CD4-positive, alpha-beta T cell (primary cell): ENCODE data around the gene MBOAT1. TPM values are rescaled to one million over a fixed set of nuclear protein-coding genes. Genes with fewer than 3 reads are reported as not detected.

ENCODE experiments used
- ATAC-seq: fragments of 200-7000 bp; cut with Tn5 transposase; one replicate; pipeline ENCODE4 v1.10.0; 2022; ENCODE audit warnings: mild to moderate bottlenecking; ENCODE audit not compliant: poor library complexity
- CTCF ChIA-PET: fragments of 350-600 bp; sonication (Branson Sonifier 250); formaldehyde crosslinking; loops from one replicate; lab custom pipeline; 2021; ENCODE audit warnings: antibody characterized with exemption, inconsistent platforms; lab: Charles Lee
- POLR2A ChIA-PET: fragments of 350-600 bp; sonication (Branson Sonifier 250); formaldehyde crosslinking; loops from one replicate; lab custom pipeline; 2021; ENCODE audit warnings: antibody characterized with exemption, inconsistent platforms; lab: Charles Lee
- DNase-seq, 14 experiments: peaks; one replicate each; pipeline ENCODE4 v3.0.0-alpha.2; 2013 to 2020; ENCODE audit warnings: mixed read lengths in 2 of 14
- H3K27ac ChIP-seq, 2 donors: one replicate each; pipeline versions ENCODE4 v1.5.1 to v1.7.0; 2013; ENCODE audit warnings: low read length in 2 of 2, low read depth in 1 of 2, mild to moderate bottlenecking in 1 of 2
- H3K27me3 ChIP-seq, 2 experiments: 1 replicate in 1 of 2; 2 replicates in 1 of 2; pipeline versions ENCODE4 v1.6.1 to v1.7.0; 2013; ENCODE audit warnings: low read length in 2 of 2, control low read depth in 1 of 2, mild to moderate bottlenecking in 1 of 2, moderate library complexity in 1 of 2; ENCODE audit not compliant: insufficient read depth in 2 of 2, control insufficient read depth in 1 of 2
- H3K36me3 ChIP-seq: one replicate; pipeline ENCODE4 v1.6.1; 2013; ENCODE audit warnings: low read length, control low read depth; ENCODE audit not compliant: insufficient read depth
- H3K4me1 ChIP-seq: one replicate; pipeline ENCODE4 v1.6.1; 2013; ENCODE audit warnings: low read length, control low read depth; ENCODE audit not compliant: insufficient read depth
- H3K4me3 ChIP-seq: one replicate; pipeline ENCODE4 v1.5.1; 2013; ENCODE audit warnings: mild to moderate bottlenecking, low read length, moderate library complexity
- H3K9me3 ChIP-seq, 2 experiments: 1 replicate in 1 of 2; 2 replicates in 1 of 2; pipeline versions ENCODE4 v1.6.1 to v1.7.0; 2013; ENCODE audit warnings: low read length in 2 of 2, mild to moderate bottlenecking in 2 of 2, control low read depth in 1 of 2, moderate library complexity in 1 of 2; ENCODE audit not compliant: control insufficient read depth in 1 of 2, insufficient read depth in 1 of 2
- H3K27ac Mint-ChIP-seq: one replicate; pipeline ENCODE4 v1.8.0; 2020; ENCODE audit warnings: mixed read lengths
- H3K27me3 Mint-ChIP-seq: one replicate; pipeline ENCODE4 v1.8.0; 2021; ENCODE audit warnings: mixed read lengths
- H3K36me3 Mint-ChIP-seq: one replicate; pipeline ENCODE4 v1.8.0; 2021; ENCODE audit warnings: low read depth, mixed read lengths
- H3K4me1 Mint-ChIP-seq: one replicate; pipeline ENCODE4 v1.8.0; 2021; ENCODE audit warnings: low read depth, mixed read lengths
- H3K4me3 Mint-ChIP-seq: one replicate; pipeline ENCODE4 v1.8.0; 2020; ENCODE audit warnings: mild to moderate bottlenecking, mixed read lengths
- H3K9me3 Mint-ChIP-seq: one replicate; pipeline ENCODE4 v1.8.0; 2020; ENCODE audit warnings: mixed read lengths
- CTCF ChIP-seq: fragments of 200-600 bp; IDR thresholded peaks from one replicate; pipeline ENCODE4 v1.8.0; 2022; ENCODE audit warnings: antibody characterized with exemption, mild to moderate bottlenecking
- intact Hi-C, 2 experiments: fragments of 100-400 bp; cut with DNase I in 1 of 2; cut with micrococcal nuclease in 1 of 2; formaldehyde crosslinking; loops; one replicate each; pipeline versions ENCODE4 v1.15.1 to v1.9.0; 2023 to 2025; cut with DNase I, micrococcal nuclease
- total RNA-seq, 174 experiments: library from RNA in 2 of 174; stranded (reverse) in 2 of 174; gene quantifications; one replicate each; pipeline ENCODE4 v1.2.3 and lab custom pipeline; 2021 to 2026

MBOAT1 gene
- total RNA-seq, 2 experiments from 2014 or later, result 17.2 to 18.5 TPM

- Mint-ChIP-seq H3K27me3 (no peaks in the 10 kb centered on the region), H3K9me3 (no peaks in the 10 kb centered on the region), H3K4me1 (peaks cover 13% of the 10 kb centered on the region), H3K36me3 (peaks cover 11% of the 10 kb centered on the region), H3K4me3 (no peak overlapping the region), H3K27ac (no peak overlapping the region)
- CTCF ChIA-PET, result interaction anchor here (0.8 kb wide), 1 partner anchor 9 kb away, joined by 3 read pairs; no protein-coding TSS in a partner anchor
- Histone ChIP-seq H3K27ac (no peak overlapping the region), H3K4me3 (no peak overlapping the region), H3K9me3 (no peaks in the 10 kb centered on the region), H3K4me1 (no peaks in the 10 kb centered on the region), H3K27me3 (no peaks in the 10 kb centered on the region), H3K36me3 (peaks cover under 1% of the 10 kb centered on the region)
- POLR2A ChIA-PET, result no interaction called here
- no peak for DNase-seq
- intact Hi-C loops, result no loop called here
- no peak for ATAC-seq
- TF ChIP-seq CTCF, result no peak
Measured at GRCh38 chr6:20156824-20157223, 55.4 kb downstream of the MBOAT1 start.

- DNase-seq, result no peak
- POLR2A ChIA-PET, result no interaction called here
Measured at GRCh38 chr6:20154753-20155152, 57.5 kb downstream of the MBOAT1 start.

GRCh38 chr6:20153194-20153593 lies 59.1 kb downstream of the MBOAT1 start:
- Histone ChIP-seq H3K4me3 (no peak overlapping the region), H3K4me1 (no peaks in the 10 kb centered on the region), H3K36me3 (peaks cover 9% of the 10 kb centered on the region), H3K27me3 (no peaks in the 10 kb centered on the region), H3K27ac (no peak overlapping the region), H3K9me3 (no peaks in the 10 kb centered on the region)
- Mint-ChIP-seq H3K36me3 (peaks cover 47% of the 10 kb centered on the region), H3K27ac (no peak overlapping the region), H3K27me3 (no peaks in the 10 kb centered on the region), H3K4me3 (no peak overlapping the region), H3K4me1 (peaks cover 5% of the 10 kb centered on the region), H3K9me3 (no peaks in the 10 kb centered on the region)
- POLR2A ChIA-PET, result no interaction called here
- ATAC-seq, result no peak
- no peak for DNase-seq
- CTCF ChIA-PET, result no interaction called here
- no peak for TF ChIP-seq CTCF
- intact Hi-C loops, result no loop called here

More at GRCh38 chr6:20154753-20155152, 57.5 kb downstream of the MBOAT1 start:
- Mint-ChIP-seq H3K4me3 (no peak overlapping the region), H3K27me3 (no peaks in the 10 kb centered on the region), H3K9me3 (no peaks in the 10 kb centered on the region), H3K36me3 (peaks cover 31% of the 10 kb centered on the region), H3K27ac (no peak overlapping the region), H3K4me1 (peaks cover 10% of the 10 kb centered on the region)
- Histone ChIP-seq H3K4me3 (no peak overlapping the region), H3K27ac (no peak overlapping the region), H3K4me1 (no peaks in the 10 kb centered on the region), H3K9me3 (no peaks in the 10 kb centered on the region), H3K36me3 (peaks cover 9% of the 10 kb centered on the region), H3K27me3 (no peaks in the 10 kb centered on the region)
- intact Hi-C loops, result no loop called here
- TF ChIP-seq CTCF, result no peak
- CTCF ChIA-PET, result no interaction called here
- ATAC-seq, result no peak
